WTC11 (cell line): Measurements from ENCODE around the gene MVD. TPM values are rescaled to one million over a fixed set of nuclear protein-coding genes. Genes with fewer than 3 reads are reported as not detected.

Experiments used
- ATAC-seq: fragments of 200-7000 bp; cut with Tn5 transposase; 2 replicates; pipeline ENCODE4 v1.10.0; 2021; ENCODE audit warnings: mild to moderate bottlenecking, moderate library complexity
- CTCF ChIA-PET: fragments of 300-600 bp; sonication (Branson Sonifier 250); formaldehyde crosslinking; loops from one replicate; lab custom pipeline; 2021; ENCODE audit warnings: antibody characterized with exemption; lab: Charles Lee
- POLR2A ChIA-PET: fragments of 350-600 bp; sonication (Branson Sonifier 250); formaldehyde crosslinking; loops from one replicate; lab custom pipeline; 2021; ENCODE audit warnings: antibody characterized with exemption; lab: Charles Lee
- DNase-seq: peaks from one replicate; pipeline ENCODE4 v3.0.0; 2021; ENCODE audit warnings: low spot score
- H3K27ac Mint-ChIP-seq: 2 replicates; pipeline ENCODE4 v1.8.0; 2021; ENCODE audit warnings: mixed read lengths
- H3K27me3 Mint-ChIP-seq: 2 replicates; pipeline ENCODE4 v1.8.0; 2021; ENCODE audit warnings: low read depth, mild to moderate bottlenecking, moderate library complexity, mixed read lengths
- H3K36me3 Mint-ChIP-seq: 2 replicates; pipeline ENCODE4 v1.8.0; 2021; ENCODE audit warnings: mixed read lengths
- H3K4me1 Mint-ChIP-seq: 2 replicates; pipeline ENCODE4 v1.8.0; 2022; ENCODE audit warnings: mixed read lengths
- H3K4me3 Mint-ChIP-seq: 2 replicates; pipeline ENCODE4 v1.8.0; 2021; ENCODE audit warnings: mild to moderate bottlenecking, moderate library complexity, mixed read lengths
- H3K9me3 Mint-ChIP-seq: 2 replicates; pipeline ENCODE4 v1.8.0; 2021; ENCODE audit warnings: mixed read lengths
- CREM ChIP-seq: sonication (generic); formaldehyde crosslinking; IDR thresholded peaks from 2 replicates; pipeline ENCODE4 v1.8.1; 2022; ENCODE audit warnings: mild to moderate bottlenecking, missing genetic modification reagents, moderate library complexity
- HMGA2 ChIP-seq: fragments of 250-450 bp; sonication (Bioruptor Pico); IDR thresholded peaks from 2 replicates; pipeline ENCODE4 v1.4.0; 2021; ENCODE audit warnings: mild to moderate bottlenecking, moderate library complexity
- JAZF1 ChIP-seq: fragments of 250-450 bp; sonication (Bioruptor Pico); IDR thresholded peaks from 2 replicates; pipeline ENCODE4 v1.9.0; 2021; ENCODE audit warnings: moderate library complexity, mild to moderate bottlenecking, inconsistent platforms
- NFYB ChIP-seq: sonication (generic); formaldehyde crosslinking; conservative IDR thresholded peaks from 2 replicates; pipeline ENCODE4 v1.8.0; 2022; ENCODE audit warnings: low read depth, missing genetic modification reagents
- NR3C1 ChIP-seq: sonication (generic); formaldehyde crosslinking; conservative IDR thresholded peaks from 2 replicates; pipeline ENCODE4 v1.8.1; 2023; ENCODE audit warnings: low read depth, mild to moderate bottlenecking, missing genetic modification reagents
- PRRX2 ChIP-seq: fragments of 250-450 bp; sonication (Bioruptor Pico); IDR thresholded peaks from 2 replicates; pipeline ENCODE4 v1.8.0; 2021; ENCODE audit warnings: mild to moderate bottlenecking
- RELA ChIP-seq: sonication (generic); formaldehyde crosslinking; IDR thresholded peaks from 2 replicates; pipeline ENCODE4 v1.8.1; 2022; ENCODE audit warnings: missing genetic modification reagents, mild to moderate bottlenecking, borderline replicate concordance
- total RNA-seq: library from RNA; stranded (reverse); gene quantifications from 3 replicates; pipeline ENCODE4 v1.2.3, GENCODE V29; 2021
- TF ChIP-seq, protein P1 (sequence below): fragments of 250-450 bp; sonication (Bioruptor Pico); IDR thresholded peaks from 2 replicates; pipeline ENCODE4 v2.1.2; 2022; ENCODE audit warnings: mild to moderate bottlenecking, moderate library complexity
- TF ChIP-seq, protein P2 (sequence below): fragments of 250-450 bp; sonication (Bioruptor Pico); IDR thresholded peaks from 2 replicates; pipeline ENCODE4 v1.9.0; 2021; ENCODE audit warnings: mild to moderate bottlenecking, borderline replicate concordance
- TF ChIP-seq, protein P3 (sequence below): sonication (generic); formaldehyde crosslinking; conservative IDR thresholded peaks from 2 replicates; pipeline ENCODE4 v1.8.1; 2023; ENCODE audit warnings: mild to moderate bottlenecking, low read depth, missing genetic modification reagents, moderate library complexity
- TF ChIP-seq, protein P4 (sequence below): fragments of 250-450 bp; sonication (Bioruptor Pico); IDR thresholded peaks from 2 replicates; pipeline ENCODE4 v1.8.0; 2021; ENCODE audit warnings: mild to moderate bottlenecking

MVD gene
- total RNA-seq, 1 experiment from 2014 or later: 113 TPM

DNA sequence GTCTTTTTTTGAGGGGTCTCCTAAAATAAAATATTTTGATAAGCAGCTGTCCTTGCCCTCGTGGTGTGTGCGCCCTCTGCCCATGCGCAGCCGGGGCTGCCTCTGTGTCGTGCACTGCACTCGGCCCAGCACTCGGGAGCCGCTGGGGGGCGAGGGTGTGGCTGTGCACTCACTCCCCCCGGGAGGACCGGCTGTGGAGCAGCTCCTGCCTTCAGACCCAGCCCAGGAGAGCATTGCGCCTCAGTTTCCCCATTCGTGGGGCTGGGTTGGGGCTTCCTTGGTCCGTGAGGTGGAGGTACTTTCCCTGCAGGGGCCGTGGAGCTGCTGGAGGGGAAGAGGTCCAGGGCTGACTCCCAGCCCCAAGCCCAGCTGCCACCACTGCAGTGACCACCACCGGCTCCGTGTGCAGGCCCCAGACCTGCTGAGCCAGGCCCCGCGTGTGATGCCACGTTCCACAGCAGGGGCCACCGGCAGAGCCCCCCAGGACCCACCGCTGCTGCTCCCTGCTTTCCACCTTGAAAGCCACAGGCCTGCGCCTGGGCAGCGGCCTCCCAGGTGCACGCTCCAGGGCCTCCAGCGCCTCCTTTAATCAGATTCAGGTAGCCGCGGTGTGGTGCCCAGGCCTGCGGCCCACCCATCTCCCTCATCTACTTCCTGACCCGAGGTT lies 30.8 kb downstream of the MVD start:
- ChIA-PET CTCF (interaction anchor here (0.6 to 3.7 kb wide), 10 partner anchors 14 to 115 kb away, joined by 4 to 29 read pairs (median 14); no protein-coding TSS in a partner anchor), POLR2A (interaction anchor here (1.0 to 1.9 kb wide), 2 partner anchors 12 to 22 kb away, joined by 3 to 6 read pairs; no protein-coding TSS in a partner anchor)
- ATAC-seq (no peak), DNase-seq (no peak)
- no peaks in the 10 kb centered on the region for H3K9me3 Mint-ChIP-seq
- peaks cover 23% of the 10 kb centered on the region for H3K36me3 Mint-ChIP-seq
- H3K27ac Mint-ChIP-seq: peak overlapping the region; percentile 83; the same call in 1 of the 2 replicates
- TF ChIP-seq NFYB (CRISPR knock-in tag): no peak
- TF ChIP-seq, protein P1, sequence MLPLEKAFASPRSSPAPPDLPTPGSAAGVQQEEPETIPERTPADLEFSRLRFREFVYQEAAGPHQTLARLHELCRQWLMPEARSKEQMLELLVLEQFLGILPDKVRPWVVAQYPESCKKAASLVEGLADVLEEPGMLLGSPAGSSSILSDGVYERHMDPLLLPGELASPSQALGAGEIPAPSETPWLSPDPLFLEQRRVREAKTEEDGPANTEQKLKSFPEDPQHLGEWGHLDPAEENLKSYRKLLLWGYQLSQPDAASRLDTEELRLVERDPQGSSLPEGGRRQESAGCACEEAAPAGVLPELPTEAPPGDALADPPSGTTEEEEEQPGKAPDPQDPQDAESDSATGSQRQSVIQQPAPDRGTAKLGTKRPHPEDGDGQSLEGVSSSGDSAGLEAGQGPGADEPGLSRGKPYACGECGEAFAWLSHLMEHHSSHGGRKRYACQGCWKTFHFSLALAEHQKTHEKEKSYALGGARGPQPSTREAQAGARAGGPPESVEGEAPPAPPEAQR: no peak
- no peak for TF ChIP-seq CREM (CRISPR knock-in tag)
- H3K4me3 Mint-ChIP-seq: no peak overlapping the region
- peaks cover 16% of the 10 kb centered on the region for H3K4me1 Mint-ChIP-seq
- peaks cover 10% of the 10 kb centered on the region for H3K27me3 Mint-ChIP-seq

DNA sequence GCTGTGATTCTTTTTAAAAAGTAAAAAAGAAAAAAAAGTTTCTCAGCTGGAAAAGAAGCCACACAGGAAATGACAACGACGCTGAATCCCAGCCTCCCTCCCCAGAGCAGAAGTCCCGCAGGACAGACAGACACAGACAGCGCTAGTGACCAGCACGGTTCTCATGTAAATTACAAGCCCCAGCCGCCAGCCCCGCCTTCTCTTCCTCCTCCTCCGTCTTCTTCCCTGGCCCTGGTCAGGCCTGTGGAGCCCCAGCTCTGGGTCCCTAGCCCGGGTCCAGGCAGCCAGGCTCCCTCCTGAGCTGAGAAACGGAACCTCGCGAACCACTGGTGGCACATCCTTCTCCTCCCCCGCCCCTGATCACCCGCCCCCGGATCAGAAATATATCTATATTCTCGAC lies 31.5 kb downstream of the MVD start:
- CTCF ChIA-PET: interaction anchor here (0.7 to 3.7 kb wide), 6 partner anchors 13 to 953 kb away, joined by 3 to 29 read pairs (median 5); no protein-coding TSS in a partner anchor
- H3K9me3 Mint-ChIP-seq: no peaks in the 10 kb centered on the region
- peaks cover 26% of the 10 kb centered on the region for H3K36me3 Mint-ChIP-seq
- ATAC-seq (no peak), DNase-seq (no peak)
- peaks cover 10% of the 10 kb centered on the region for H3K27me3 Mint-ChIP-seq
- peak overlapping the region; percentile 60 for H3K27ac Mint-ChIP-seq
- H3K4me1 Mint-ChIP-seq: peaks cover 15% of the 10 kb centered on the region
- TF ChIP-seq HMGA2 (no peak), JAZF1 (CRISPR knock-in tag) (no peak), RELA (no peak)
- TF ChIP-seq, protein P2, sequence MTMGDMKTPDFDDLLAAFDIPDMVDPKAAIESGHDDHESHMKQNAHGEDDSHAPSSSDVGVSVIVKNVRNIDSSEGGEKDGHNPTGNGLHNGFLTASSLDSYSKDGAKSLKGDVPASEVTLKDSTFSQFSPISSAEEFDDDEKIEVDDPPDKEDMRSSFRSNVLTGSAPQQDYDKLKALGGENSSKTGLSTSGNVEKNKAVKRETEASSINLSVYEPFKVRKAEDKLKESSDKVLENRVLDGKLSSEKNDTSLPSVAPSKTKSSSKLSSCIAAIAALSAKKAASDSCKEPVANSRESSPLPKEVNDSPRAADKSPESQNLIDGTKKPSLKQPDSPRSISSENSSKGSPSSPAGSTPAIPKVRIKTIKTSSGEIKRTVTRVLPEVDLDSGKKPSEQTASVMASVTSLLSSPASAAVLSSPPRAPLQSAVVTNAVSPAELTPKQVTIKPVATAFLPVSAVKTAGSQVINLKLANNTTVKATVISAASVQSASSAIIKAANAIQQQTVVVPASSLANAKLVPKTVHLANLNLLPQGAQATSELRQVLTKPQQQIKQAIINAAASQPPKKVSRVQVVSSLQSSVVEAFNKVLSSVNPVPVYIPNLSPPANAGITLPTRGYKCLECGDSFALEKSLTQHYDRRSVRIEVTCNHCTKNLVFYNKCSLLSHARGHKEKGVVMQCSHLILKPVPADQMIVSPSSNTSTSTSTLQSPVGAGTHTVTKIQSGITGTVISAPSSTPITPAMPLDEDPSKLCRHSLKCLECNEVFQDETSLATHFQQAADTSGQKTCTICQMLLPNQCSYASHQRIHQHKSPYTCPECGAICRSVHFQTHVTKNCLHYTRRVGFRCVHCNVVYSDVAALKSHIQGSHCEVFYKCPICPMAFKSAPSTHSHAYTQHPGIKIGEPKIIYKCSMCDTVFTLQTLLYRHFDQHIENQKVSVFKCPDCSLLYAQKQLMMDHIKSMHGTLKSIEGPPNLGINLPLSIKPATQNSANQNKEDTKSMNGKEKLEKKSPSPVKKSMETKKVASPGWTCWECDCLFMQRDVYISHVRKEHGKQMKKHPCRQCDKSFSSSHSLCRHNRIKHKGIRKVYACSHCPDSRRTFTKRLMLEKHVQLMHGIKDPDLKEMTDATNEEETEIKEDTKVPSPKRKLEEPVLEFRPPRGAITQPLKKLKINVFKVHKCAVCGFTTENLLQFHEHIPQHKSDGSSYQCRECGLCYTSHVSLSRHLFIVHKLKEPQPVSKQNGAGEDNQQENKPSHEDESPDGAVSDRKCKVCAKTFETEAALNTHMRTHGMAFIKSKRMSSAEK: no peak
- TF ChIP-seq, all 79 proteins: peak for 0
- POLR2A ChIA-PET: no interaction called here
- H3K4me3 Mint-ChIP-seq: no peak overlapping the region

DNA sequence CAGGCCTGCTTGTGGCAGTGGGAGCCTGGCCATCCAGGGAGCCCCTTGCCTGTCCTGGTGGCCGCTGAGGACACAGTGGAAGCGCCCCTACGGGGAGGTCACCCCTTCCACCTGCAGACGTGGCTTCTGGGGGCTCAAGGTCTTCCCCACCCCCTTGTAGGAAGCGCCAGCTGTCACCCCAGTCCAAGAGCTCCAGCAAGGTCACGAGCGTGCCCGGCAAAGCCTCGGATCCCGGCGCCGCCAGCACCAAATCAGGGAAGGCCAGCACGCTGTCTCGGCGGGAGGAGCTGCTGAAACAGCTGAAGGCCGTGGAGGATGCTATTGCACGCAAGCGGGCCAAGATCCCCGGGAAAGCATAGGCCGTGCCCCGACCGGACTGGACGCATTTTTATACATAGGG lies 31.9 kb downstream of the MVD start:
- Mint-ChIP-seq H3K36me3 (peaks cover 29% of the 10 kb centered on the region), H3K4me1 (peaks cover 11% of the 10 kb centered on the region), H3K9me3 (no peaks in the 10 kb centered on the region)
- CTCF ChIA-PET: interaction anchor here (0.7 to 3.7 kb wide), 6 partner anchors 13 to 952 kb away, joined by 3 to 29 read pairs (median 5); no protein-coding TSS in a partner anchor
- ATAC-seq (no peak), DNase-seq (no peak)
- TF ChIP-seq, protein P3, sequence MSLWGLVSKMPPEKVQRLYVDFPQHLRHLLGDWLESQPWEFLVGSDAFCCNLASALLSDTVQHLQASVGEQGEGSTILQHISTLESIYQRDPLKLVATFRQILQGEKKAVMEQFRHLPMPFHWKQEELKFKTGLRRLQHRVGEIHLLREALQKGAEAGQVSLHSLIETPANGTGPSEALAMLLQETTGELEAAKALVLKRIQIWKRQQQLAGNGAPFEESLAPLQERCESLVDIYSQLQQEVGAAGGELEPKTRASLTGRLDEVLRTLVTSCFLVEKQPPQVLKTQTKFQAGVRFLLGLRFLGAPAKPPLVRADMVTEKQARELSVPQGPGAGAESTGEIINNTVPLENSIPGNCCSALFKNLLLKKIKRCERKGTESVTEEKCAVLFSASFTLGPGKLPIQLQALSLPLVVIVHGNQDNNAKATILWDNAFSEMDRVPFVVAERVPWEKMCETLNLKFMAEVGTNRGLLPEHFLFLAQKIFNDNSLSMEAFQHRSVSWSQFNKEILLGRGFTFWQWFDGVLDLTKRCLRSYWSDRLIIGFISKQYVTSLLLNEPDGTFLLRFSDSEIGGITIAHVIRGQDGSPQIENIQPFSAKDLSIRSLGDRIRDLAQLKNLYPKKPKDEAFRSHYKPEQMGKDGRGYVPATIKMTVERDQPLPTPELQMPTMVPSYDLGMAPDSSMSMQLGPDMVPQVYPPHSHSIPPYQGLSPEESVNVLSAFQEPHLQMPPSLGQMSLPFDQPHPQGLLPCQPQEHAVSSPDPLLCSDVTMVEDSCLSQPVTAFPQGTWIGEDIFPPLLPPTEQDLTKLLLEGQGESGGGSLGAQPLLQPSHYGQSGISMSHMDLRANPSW (CRISPR knock-in tag): no peak
- TF ChIP-seq NR3C1 (CRISPR knock-in tag) (no peak), PRRX2 (CRISPR knock-in tag) (no peak)
- TF ChIP-seq, protein P4, sequence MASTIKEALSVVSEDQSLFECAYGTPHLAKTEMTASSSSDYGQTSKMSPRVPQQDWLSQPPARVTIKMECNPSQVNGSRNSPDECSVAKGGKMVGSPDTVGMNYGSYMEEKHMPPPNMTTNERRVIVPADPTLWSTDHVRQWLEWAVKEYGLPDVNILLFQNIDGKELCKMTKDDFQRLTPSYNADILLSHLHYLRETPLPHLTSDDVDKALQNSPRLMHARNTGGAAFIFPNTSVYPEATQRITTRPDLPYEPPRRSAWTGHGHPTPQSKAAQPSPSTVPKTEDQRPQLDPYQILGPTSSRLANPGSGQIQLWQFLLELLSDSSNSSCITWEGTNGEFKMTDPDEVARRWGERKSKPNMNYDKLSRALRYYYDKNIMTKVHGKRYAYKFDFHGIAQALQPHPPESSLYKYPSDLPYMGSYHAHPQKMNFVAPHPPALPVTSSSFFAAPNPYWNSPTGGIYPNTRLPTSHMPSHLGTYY (CRISPR knock-in tag): no peak
- TF ChIP-seq, all 79 proteins: peak for 0
- POLR2A ChIA-PET: no interaction called here
- H3K4me3 Mint-ChIP-seq: no peak overlapping the region
- H3K27me3 Mint-ChIP-seq: peaks cover 7% of the 10 kb centered on the region
- no peak overlapping the region; the same call in 1 of the 2 replicates for H3K27ac Mint-ChIP-seq
